ENCODE results near the gene INTS1. TPM values are rescaled to one million over a fixed set of nuclear protein-coding genes. Genes with fewer than 3 reads are reported as not detected.

The INTS1 gene
- total RNA-seq, 1 donor from 2014 or later = 29.9 TPM

- Histone ChIP-seq H3K4me3 (no peak overlapping the region), H3K27ac (replicated peaks) (no peak overlapping the region), H3K4me1 (peaks cover 6% of the 10 kb centered on the region), H3K27me3 (ENCODE audit: low read depth) (peaks cover 41% of the 10 kb centered on the region), H3K9me3 (replicated peaks) (no peaks in the 10 kb centered on the region), H3K36me3 (peaks cover 20% of the 10 kb centered on the region)
- no peak for TF ChIP-seq CTCF (IDR thresholded peaks at IDR 0.05; ENCODE audit: borderline replicate concordance)
- no peak for DNase-seq
- intact Hi-C loops (cut with micrococcal nuclease) = loop anchor here (10.0 kb wide), 1 partner anchor 209 kb away; no protein-coding TSS in a partner anchor
Observed at GRCh38 chr7:1433128-1433920, 70.9 kb downstream of the INTS1 start.

GRCh38 chr7:1432411-1433082 is 71.6 kb downstream of the INTS1 start:
- Histone ChIP-seq H3K4me3 (no peak overlapping the region), H3K4me1 (peaks cover 6% of the 10 kb centered on the region), H3K27me3 (ENCODE audit: low read depth) (peaks cover 49% of the 10 kb centered on the region), H3K27ac (replicated peaks) (no peak overlapping the region), H3K36me3 (peaks cover 13% of the 10 kb centered on the region), H3K9me3 (replicated peaks) (no peaks in the 10 kb centered on the region)
- TF ChIP-seq CTCF (IDR thresholded peaks at IDR 0.05; ENCODE audit: borderline replicate concordance) = peak; percentile 98
- DNase-seq = peak; percentile 69
- intact Hi-C loops (cut with micrococcal nuclease) = loop anchor here (10.0 kb wide), 1 partner anchor 208 kb away; no protein-coding TSS in a partner anchor

- Histone ChIP-seq H3K4me3 (no peak overlapping the region), H3K36me3 (peaks cover 9% of the 10 kb centered on the region), H3K4me1 (peaks cover 6% of the 10 kb centered on the region), H3K27me3 (ENCODE audit: low read depth) (peaks cover 56% of the 10 kb centered on the region), H3K9me3 (replicated peaks) (no peaks in the 10 kb centered on the region), H3K27ac (replicated peaks) (no peak overlapping the region)
- intact Hi-C loops (cut with micrococcal nuclease) = loop anchor here (10.0 kb wide), 1 partner anchor 207 kb away; no protein-coding TSS in a partner anchor
- no peak for TF ChIP-seq CTCF (IDR thresholded peaks at IDR 0.05; ENCODE audit: borderline replicate concordance)
- no peak for DNase-seq
Observed at GRCh38 chr7:1431634-1432380, 72.4 kb downstream of the INTS1 start.

- H3K27ac ChIP-seq (replicated peaks) = no peak overlapping the region
- H3K9me3 ChIP-seq (replicated peaks) = no peaks in the 10 kb centered on the region
- intact Hi-C loops (cut with micrococcal nuclease) = loop anchor here (10.0 kb wide), 1 partner anchor 206 kb away; no protein-coding TSS in a partner anchor
- peaks cover 62% of the 10 kb centered on the region for H3K27me3 ChIP-seq (ENCODE audit: low read depth)
- TF ChIP-seq CTCF (IDR thresholded peaks at IDR 0.05; ENCODE audit: borderline replicate concordance) = no peak
- DNase-seq = no peak
- H3K4me1 ChIP-seq = peaks cover 6% of the 10 kb centered on the region
- H3K36me3 ChIP-seq = peaks cover 5% of the 10 kb centered on the region
- H3K4me3 ChIP-seq = no peak overlapping the region
Observed at GRCh38 chr7:1431226-1431625, 73.0 kb downstream of the INTS1 start.
